ENCODE measurements around the gene VWA1. TPM values are rescaled to one million over a fixed set of nuclear protein-coding genes. Genes with fewer than 3 reads are reported as not detected.

The VWA1 gene
- total and polyA plus RNA-seq, 2 experiments from 2014 or later: 7.2 to 31.5 TPM

DNA sequence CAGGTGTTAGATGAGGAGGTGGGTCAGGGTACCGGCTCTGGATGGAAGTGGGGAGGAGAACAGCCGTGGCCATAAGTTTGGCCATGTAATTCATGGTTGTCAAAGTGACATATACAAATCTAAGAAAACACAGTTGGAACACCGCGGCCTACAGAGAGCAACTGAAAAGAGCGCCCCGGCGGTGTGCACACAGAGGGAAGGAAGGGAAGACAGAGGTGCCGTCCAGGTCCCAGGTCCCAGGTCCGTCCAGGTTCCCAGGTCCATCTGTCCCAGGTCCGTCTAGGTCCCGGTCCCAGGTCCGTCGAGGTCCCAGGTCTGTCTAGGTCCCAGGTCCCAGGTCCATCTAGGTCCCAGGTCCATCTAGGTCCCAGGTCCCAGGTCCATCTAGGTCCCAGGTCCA, 23.9 kb upstream of the VWA1 start:
- no peak overlapping the region for H3K4me3 ChIP-seq
- ATAC-seq: no peak
- H3F3A ChIP-seq (replicated peaks; ENCODE audit: low read depth): peaks cover 23% of the 10 kb centered on the region
- Mint-ChIP-seq H3K36me3 (ENCODE audit: low read depth) (peaks cover 33% of the 10 kb centered on the region), H3K4me3 (no peak overlapping the region), H3K9me3 (peaks cover 14% of the 10 kb centered on the region), H3K27ac (peak overlapping the region; percentile 54; the same call in 1 of the 2 replicates), H3K4me1 (peaks cover 34% of the 10 kb centered on the region), H3K27me3 (ENCODE audit: insufficient read depth, low read depth, poor library complexity) (peaks cover 17% of the 10 kb centered on the region)
- H3K4me2 ChIP-seq: no peak overlapping the region
- H4K20me1 ChIP-seq (replicated peaks; ENCODE audit: insufficient read depth): no peaks in the 10 kb centered on the region
- H3K36me3 ChIP-seq (ENCODE audit: insufficient read depth): no peaks in the 10 kb centered on the region
- no peak overlapping the region for H2AFZ ChIP-seq
- peak overlapping the region; percentile 99; the same call in 1 of the 2 replicates for H3K27ac ChIP-seq (ENCODE audit: low read depth)
- no peaks in the 10 kb centered on the region for H3K27me3 ChIP-seq (ENCODE audit: insufficient read depth)
- no peaks in the 10 kb centered on the region for H3K9me2 ChIP-seq (ENCODE audit: insufficient read depth)
- peaks cover 31% of the 10 kb centered on the region for H3K4me1 ChIP-seq (ENCODE audit: insufficient read depth)
- peaks cover 28% of the 10 kb centered on the region for H3K79me2 ChIP-seq (replicated peaks; ENCODE audit: insufficient read depth)
- no peak for DNase-seq (ENCODE audit: low spot score)
- TF ChIP-seq CREB1 (CRISPR knock-in tag; IDR thresholded peaks at IDR 0.05; ENCODE audit: low read depth): no peak
- TF ChIP-seq NANOG (IDR thresholded peaks at IDR 0.05; ENCODE audit: borderline replicate concordance): no peak
- TF ChIP-seq EZH2phosphoT487 (IDR thresholded peaks at IDR 0.05; ENCODE audit: unreplicated experiment): no peak
- TF ChIP-seq, protein P1, sequence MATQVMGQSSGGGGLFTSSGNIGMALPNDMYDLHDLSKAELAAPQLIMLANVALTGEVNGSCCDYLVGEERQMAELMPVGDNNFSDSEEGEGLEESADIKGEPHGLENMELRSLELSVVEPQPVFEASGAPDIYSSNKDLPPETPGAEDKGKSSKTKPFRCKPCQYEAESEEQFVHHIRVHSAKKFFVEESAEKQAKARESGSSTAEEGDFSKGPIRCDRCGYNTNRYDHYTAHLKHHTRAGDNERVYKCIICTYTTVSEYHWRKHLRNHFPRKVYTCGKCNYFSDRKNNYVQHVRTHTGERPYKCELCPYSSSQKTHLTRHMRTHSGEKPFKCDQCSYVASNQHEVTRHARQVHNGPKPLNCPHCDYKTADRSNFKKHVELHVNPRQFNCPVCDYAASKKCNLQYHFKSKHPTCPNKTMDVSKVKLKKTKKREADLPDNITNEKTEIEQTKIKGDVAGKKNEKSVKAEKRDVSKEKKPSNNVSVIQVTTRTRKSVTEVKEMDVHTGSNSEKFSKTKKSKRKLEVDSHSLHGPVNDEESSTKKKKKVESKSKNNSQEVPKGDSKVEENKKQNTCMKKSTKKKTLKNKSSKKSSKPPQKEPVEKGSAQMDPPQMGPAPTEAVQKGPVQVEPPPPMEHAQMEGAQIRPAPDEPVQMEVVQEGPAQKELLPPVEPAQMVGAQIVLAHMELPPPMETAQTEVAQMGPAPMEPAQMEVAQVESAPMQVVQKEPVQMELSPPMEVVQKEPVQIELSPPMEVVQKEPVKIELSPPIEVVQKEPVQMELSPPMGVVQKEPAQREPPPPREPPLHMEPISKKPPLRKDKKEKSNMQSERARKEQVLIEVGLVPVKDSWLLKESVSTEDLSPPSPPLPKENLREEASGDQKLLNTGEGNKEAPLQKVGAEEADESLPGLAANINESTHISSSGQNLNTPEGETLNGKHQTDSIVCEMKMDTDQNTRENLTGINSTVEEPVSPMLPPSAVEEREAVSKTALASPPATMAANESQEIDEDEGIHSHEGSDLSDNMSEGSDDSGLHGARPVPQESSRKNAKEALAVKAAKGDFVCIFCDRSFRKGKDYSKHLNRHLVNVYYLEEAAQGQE (IDR thresholded peaks at IDR 0.05; ENCODE audit: unreplicated experiment): no peak
- no peak for TF ChIP-seq ZNF331 (CRISPR knock-in tag; IDR thresholded peaks at IDR 0.05; ENCODE audit: low read depth)
- TF ChIP-seq STAT1 (IDR thresholded peaks at IDR 0.05; ENCODE audit: unreplicated experiment): no peak
- TF ChIP-seq, protein P2, sequence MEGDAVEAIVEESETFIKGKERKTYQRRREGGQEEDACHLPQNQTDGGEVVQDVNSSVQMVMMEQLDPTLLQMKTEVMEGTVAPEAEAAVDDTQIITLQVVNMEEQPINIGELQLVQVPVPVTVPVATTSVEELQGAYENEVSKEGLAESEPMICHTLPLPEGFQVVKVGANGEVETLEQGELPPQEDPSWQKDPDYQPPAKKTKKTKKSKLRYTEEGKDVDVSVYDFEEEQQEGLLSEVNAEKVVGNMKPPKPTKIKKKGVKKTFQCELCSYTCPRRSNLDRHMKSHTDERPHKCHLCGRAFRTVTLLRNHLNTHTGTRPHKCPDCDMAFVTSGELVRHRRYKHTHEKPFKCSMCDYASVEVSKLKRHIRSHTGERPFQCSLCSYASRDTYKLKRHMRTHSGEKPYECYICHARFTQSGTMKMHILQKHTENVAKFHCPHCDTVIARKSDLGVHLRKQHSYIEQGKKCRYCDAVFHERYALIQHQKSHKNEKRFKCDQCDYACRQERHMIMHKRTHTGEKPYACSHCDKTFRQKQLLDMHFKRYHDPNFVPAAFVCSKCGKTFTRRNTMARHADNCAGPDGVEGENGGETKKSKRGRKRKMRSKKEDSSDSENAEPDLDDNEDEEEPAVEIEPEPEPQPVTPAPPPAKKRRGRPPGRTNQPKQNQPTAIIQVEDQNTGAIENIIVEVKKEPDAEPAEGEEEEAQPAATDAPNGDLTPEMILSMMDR (conservative IDR thresholded peaks at IDR 0.05; ENCODE audit: low read depth in 2 of 2): no peak
- TF ChIP-seq, protein P3, sequence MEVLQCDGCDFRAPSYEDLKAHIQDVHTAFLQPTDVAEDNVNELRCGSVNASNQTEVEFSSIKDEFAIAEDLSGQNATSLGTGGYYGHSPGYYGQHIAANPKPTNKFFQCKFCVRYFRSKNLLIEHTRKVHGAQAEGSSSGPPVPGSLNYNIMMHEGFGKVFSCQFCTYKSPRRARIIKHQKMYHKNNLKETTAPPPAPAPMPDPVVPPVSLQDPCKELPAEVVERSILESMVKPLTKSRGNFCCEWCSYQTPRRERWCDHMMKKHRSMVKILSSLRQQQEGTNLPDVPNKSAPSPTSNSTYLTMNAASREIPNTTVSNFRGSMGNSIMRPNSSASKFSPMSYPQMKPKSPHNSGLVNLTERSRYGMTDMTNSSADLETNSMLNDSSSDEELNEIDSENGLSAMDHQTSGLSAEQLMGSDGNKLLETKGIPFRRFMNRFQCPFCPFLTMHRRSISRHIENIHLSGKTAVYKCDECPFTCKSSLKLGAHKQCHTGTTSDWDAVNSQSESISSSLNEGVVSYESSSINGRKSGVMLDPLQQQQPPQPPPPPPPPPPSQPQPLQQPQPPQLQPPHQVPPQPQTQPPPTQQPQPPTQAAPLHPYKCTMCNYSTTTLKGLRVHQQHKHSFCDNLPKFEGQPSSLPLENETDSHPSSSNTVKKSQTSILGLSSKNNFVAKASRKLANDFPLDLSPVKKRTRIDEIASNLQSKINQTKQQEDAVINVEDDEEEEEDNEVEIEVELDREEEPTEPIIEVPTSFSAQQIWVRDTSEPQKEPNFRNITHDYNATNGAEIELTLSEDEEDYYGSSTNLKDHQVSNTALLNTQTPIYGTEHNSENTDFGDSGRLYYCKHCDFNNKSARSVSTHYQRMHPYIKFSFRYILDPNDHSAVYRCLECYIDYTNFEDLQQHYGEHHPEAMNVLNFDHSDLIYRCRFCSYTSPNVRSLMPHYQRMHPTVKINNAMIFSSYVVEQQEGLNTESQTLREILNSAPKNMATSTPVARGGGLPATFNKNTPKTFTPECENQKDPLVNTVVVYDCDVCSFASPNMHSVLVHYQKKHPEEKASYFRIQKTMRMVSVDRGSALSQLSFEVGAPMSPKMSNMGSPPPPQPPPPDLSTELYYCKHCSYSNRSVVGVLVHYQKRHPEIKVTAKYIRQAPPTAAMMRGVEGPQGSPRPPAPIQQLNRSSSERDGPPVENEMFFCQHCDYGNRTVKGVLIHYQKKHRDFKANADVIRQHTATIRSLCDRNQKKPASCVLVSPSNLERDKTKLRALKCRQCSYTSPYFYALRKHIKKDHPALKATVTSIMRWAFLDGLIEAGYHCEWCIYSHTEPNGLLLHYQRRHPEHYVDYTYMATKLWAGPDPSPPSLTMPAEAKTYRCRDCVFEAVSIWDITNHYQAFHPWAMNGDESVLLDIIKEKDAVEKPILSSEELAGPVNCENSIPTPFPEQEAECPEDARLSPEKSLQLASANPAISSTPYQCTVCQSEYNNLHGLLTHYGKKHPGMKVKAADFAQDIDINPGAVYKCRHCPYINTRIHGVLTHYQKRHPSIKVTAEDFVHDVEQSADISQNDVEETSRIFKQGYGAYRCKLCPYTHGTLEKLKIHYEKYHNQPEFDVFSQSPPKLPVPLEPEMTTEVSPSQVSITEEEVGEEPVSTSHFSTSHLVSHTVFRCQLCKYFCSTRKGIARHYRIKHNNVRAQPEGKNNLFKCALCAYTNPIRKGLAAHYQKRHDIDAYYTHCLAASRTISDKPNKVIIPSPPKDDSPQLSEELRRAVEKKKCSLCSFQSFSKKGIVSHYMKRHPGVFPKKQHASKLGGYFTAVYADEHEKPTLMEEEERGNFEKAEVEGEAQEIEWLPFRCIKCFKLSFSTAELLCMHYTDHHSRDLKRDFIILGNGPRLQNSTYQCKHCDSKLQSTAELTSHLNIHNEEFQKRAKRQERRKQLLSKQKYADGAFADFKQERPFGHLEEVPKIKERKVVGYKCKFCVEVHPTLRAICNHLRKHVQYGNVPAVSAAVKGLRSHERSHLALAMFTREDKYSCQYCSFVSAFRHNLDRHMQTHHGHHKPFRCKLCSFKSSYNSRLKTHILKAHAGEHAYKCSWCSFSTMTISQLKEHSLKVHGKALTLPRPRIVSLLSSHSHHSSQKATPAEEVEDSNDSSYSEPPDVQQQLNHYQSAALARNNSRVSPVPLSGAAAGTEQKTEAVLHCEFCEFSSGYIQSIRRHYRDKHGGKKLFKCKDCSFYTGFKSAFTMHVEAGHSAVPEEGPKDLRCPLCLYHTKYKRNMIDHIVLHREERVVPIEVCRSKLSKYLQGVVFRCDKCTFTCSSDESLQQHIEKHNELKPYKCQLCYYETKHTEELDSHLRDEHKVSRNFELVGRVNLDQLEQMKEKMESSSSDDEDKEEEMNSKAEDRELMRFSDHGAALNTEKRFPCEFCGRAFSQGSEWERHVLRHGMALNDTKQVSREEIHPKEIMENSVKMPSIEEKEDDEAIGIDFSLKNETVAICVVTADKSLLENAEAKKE (CRISPR knock-in tag; IDR thresholded peaks at IDR 0.05): no peak
- no peak for TF ChIP-seq EZH2 (IDR thresholded peaks at IDR 0.05; ENCODE audit: low read depth, unreplicated experiment)
- TF ChIP-seq, protein P4, sequence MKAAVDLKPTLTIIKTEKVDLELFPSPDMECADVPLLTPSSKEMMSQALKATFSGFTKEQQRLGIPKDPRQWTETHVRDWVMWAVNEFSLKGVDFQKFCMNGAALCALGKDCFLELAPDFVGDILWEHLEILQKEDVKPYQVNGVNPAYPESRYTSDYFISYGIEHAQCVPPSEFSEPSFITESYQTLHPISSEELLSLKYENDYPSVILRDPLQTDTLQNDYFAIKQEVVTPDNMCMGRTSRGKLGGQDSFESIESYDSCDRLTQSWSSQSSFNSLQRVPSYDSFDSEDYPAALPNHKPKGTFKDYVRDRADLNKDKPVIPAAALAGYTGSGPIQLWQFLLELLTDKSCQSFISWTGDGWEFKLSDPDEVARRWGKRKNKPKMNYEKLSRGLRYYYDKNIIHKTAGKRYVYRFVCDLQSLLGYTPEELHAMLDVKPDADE (IDR thresholded peaks at IDR 0.05): no peak
